SK-N-SH treated with all-trans-retinoic acid at 6 μM for 48 hours (cell line): ENCODE data around the gene PCGF6.

Experiments
- ATAC-seq: fragments of 200-7000 bp; cut with Tn5 transposase; 3 replicates; pipeline ENCODE4 v1.9.1; 2020; ENCODE audit warnings: mild to moderate bottlenecking, moderate library complexity
- ARNTL ChIP-seq: fragments of 450-650 bp; formaldehyde crosslinking; IDR thresholded peaks from 2 replicates; pipeline ENCODE4 v1.5.0; 2020; ENCODE audit warnings: low read depth, mild to moderate bottlenecking, moderate library complexity, borderline replicate concordance
- BACH2 ChIP-seq: fragments of 250-450 bp; sonication (Bioruptor Pico); IDR thresholded peaks from 2 replicates; pipeline ENCODE4 v1.9.0; 2021; ENCODE audit warnings: mild to moderate bottlenecking, borderline replicate concordance
- CREB5 ChIP-seq: fragments of 250-450 bp; sonication (Bioruptor Pico); IDR thresholded peaks from 2 replicates; pipeline ENCODE4 v1.5.1; 2020; ENCODE audit warnings: low read depth, mild to moderate bottlenecking, moderate library complexity
- CSDC2 ChIP-seq: fragments of 250-450 bp; sonication (Bioruptor Pico); IDR thresholded peaks from 2 replicates; pipeline ENCODE4 v1.5.0; 2020; ENCODE audit warnings: mild to moderate bottlenecking, moderate library complexity
- ESRRG ChIP-seq: fragments of 250-450 bp; sonication (Bioruptor Pico); IDR thresholded peaks from 2 replicates; pipeline ENCODE4 v1.6.1; 2021; ENCODE audit warnings: mild to moderate bottlenecking
- GLIS3 ChIP-seq: fragments of 250-450 bp; sonication (Bioruptor Pico); IDR thresholded peaks from 2 replicates; pipeline ENCODE4 v1.5.0; 2020; ENCODE audit warnings: mild to moderate bottlenecking, moderate library complexity
- ISL1 ChIP-seq: fragments of 250-450 bp; sonication (Bioruptor Pico); IDR thresholded peaks from 2 replicates; pipeline ENCODE4 v2.1.2; 2022; ENCODE audit warnings: mild to moderate bottlenecking, moderate library complexity
- OSR1 ChIP-seq: fragments of 250-450 bp; sonication (Bioruptor Pico); IDR thresholded peaks from 2 replicates; pipeline ENCODE4 v1.8.0; 2022; ENCODE audit warnings: moderate library complexity, mild to moderate bottlenecking, inconsistent platforms
- PATZ1 ChIP-seq: fragments of 250-450 bp; sonication (Bioruptor Pico); IDR thresholded peaks from 2 replicates; pipeline ENCODE4 v1.8.0; 2020; ENCODE audit warnings: mild to moderate bottlenecking, moderate library complexity, borderline replicate concordance
- POU6F1 ChIP-seq: fragments of 250-450 bp; sonication (Bioruptor Pico); IDR thresholded peaks from 2 replicates; pipeline ENCODE4 v1.8.0; 2021; ENCODE audit warnings: low read depth, mild to moderate bottlenecking, moderate library complexity, borderline replicate concordance
- PPARA ChIP-seq: fragments of 250-450 bp; sonication (Bioruptor Pico); IDR thresholded peaks from 2 replicates; pipeline ENCODE4 v1.5.0; 2020; ENCODE audit warnings: mild to moderate bottlenecking, borderline replicate concordance
- RARB ChIP-seq: fragments of 250-450 bp; sonication (Bioruptor Pico); IDR thresholded peaks from 2 replicates; pipeline ENCODE4 v1.8.0; 2021; ENCODE audit warnings: mild to moderate bottlenecking, moderate library complexity
- SNAI2 ChIP-seq: fragments of 250-450 bp; sonication (Bioruptor Pico); IDR thresholded peaks from 2 replicates; pipeline ENCODE4 v1.5.0; 2020; ENCODE audit warnings: mild to moderate bottlenecking, moderate library complexity
- TCF4 ChIP-seq: fragments of 250-450 bp; sonication (Bioruptor Pico); IDR thresholded peaks from 2 replicates; pipeline ENCODE4 v1.8.0; 2021; ENCODE audit warnings: mild to moderate bottlenecking, moderate library complexity, borderline replicate concordance
- TOX ChIP-seq: fragments of 250-450 bp; sonication (Bioruptor Pico); IDR thresholded peaks from 2 replicates; pipeline ENCODE4 v1.8.0; 2021; ENCODE audit warnings: mild to moderate bottlenecking, moderate library complexity, borderline replicate concordance
- TSHZ2 ChIP-seq: fragments of 250-450 bp; sonication (Bioruptor Pico); IDR thresholded peaks from 2 replicates; pipeline ENCODE4 v1.5.0; 2020; ENCODE audit warnings: mild to moderate bottlenecking, moderate library complexity
- ZC3H10 ChIP-seq: fragments of 250-450 bp; sonication (Bioruptor Pico); IDR thresholded peaks from 2 replicates; pipeline ENCODE4 v1.5.1; 2021; ENCODE audit warnings: mild to moderate bottlenecking, moderate library complexity
- ZFP3 ChIP-seq: fragments of 250-450 bp; sonication (Bioruptor Pico); IDR thresholded peaks from 2 replicates; pipeline ENCODE4 v1.5.0; 2020; ENCODE audit warnings: mild to moderate bottlenecking, moderate library complexity
- ZFP30 ChIP-seq: fragments of 450-650 bp; formaldehyde crosslinking; IDR thresholded peaks from 2 replicates; pipeline ENCODE4 v1.5.0; 2022; ENCODE audit warnings: mild to moderate bottlenecking, moderate library complexity
- ZNF8 ChIP-seq: fragments of 450-650 bp; formaldehyde crosslinking; IDR thresholded peaks from 2 replicates; pipeline ENCODE4 v1.5.0; 2020; ENCODE audit warnings: mild to moderate bottlenecking, moderate library complexity

PCGF6 gene

GRCh38 chr10:103280506-103280905, 70.4 kb downstream of the PCGF6 start:
- ATAC-seq, result no peak
- TF ChIP-seq CREB5 (CRISPR knock-in tag), result no peak
- no peak for TF ChIP-seq PPARA (CRISPR knock-in tag)
- no peak for TF ChIP-seq GLIS3 (CRISPR knock-in tag)
- no peak for TF ChIP-seq OSR1 (CRISPR knock-in tag)

- ATAC-seq, result no peak
- TF ChIP-seq TOX (CRISPR knock-in tag), result no peak
- TF ChIP-seq ESRRG, result no peak
- no peak for TF ChIP-seq ARNTL (CRISPR knock-in tag)
- TF ChIP-seq OSR1 (CRISPR knock-in tag), result no peak
- no peak for TF ChIP-seq CSDC2
- TF ChIP-seq GLIS3 (CRISPR knock-in tag), result no peak
- no peak for TF ChIP-seq POU6F1 (CRISPR knock-in tag)
- no peak for TF ChIP-seq ZC3H10 (CRISPR knock-in tag)
- TF ChIP-seq ZFP3, result no peak
- no peak for TF ChIP-seq RARB (CRISPR knock-in tag)
- no peak for TF ChIP-seq ISL1 (CRISPR knock-in tag)
- TF ChIP-seq TCF4 (CRISPR knock-in tag), result no peak
- TF ChIP-seq TSHZ2 (CRISPR knock-in tag), result no peak
- TF ChIP-seq ZFP30, result no peak
- TF ChIP-seq BACH2 (CRISPR knock-in tag), result no peak
- TF ChIP-seq ZNF8 (CRISPR knock-in tag), result no peak
- TF ChIP-seq, all 23 proteins: peak for 0
Measured at GRCh38 chr10:103280031-103280430, 70.9 kb downstream of the PCGF6 start.

GRCh38 chr10:103278862-103279298, 72.1 kb downstream of the PCGF6 start:
- 0 out of 2 replicates have a peak, but pooled peaks have one; percentile 59 for TF ChIP-seq SNAI2 (CRISPR knock-in tag)
- TF ChIP-seq PPARA (CRISPR knock-in tag), result no peak
- peak; percentile 35; the same call in 1 of the 2 replicates for TF ChIP-seq CSDC2
- no peak for TF ChIP-seq ARNTL (CRISPR knock-in tag)
- TF ChIP-seq BACH2 (CRISPR knock-in tag), result no peak
- no peak for TF ChIP-seq TSHZ2 (CRISPR knock-in tag)
- TF ChIP-seq CREB5 (CRISPR knock-in tag), result no peak
- no peak for TF ChIP-seq PATZ1
- TF ChIP-seq ISL1 (CRISPR knock-in tag), result no peak
- no peak for TF ChIP-seq ZC3H10 (CRISPR knock-in tag)
- TF ChIP-seq ESRRG, result no peak
- no peak; the same call in 2 of the 3 replicates for ATAC-seq
